ENCODE measurements around the gene CA7.
"Not testable (repeated sequence)": the region's sequence is repeated elsewhere in the genome, so short reads cannot be mapped to it uniquely, and the experiment has no call there.

The CA7 gene

GRCh38 chr16:66891797-66892196 is 47.6 kb downstream of the CA7 start:
- H3K4me3 ChIP-seq, result no peak overlapping the region
- H3K27ac ChIP-seq, result no peak overlapping the region

GRCh38 chr16:66894055-66894454 is 49.8 kb downstream of the CA7 start:
- Histone ChIP-seq H3K4me3 (no peak overlapping the region), H3K27ac (no peak overlapping the region)

- Histone ChIP-seq H3K27ac (no peak overlapping the region), H3K4me3 (no peak overlapping the region)
Observed at GRCh38 chr16:66894948-66895688, 50.9 kb downstream of the CA7 start.

GRCh38 chr16:66895689-66895979 is 51.4 kb downstream of the CA7 start:
- H3K4me3 ChIP-seq, result no peak overlapping the region
- H3K27ac ChIP-seq, result no peak overlapping the region

GRCh38 chr16:66895999-66896398 is 51.8 kb downstream of the CA7 start:
- no peak overlapping the region for H3K4me3 ChIP-seq
- no peak overlapping the region for H3K27ac ChIP-seq

- not testable (repeated sequence) for H3K4me3 ChIP-seq, H3K27ac ChIP-seq
Observed at GRCh38 chr16:66896682-66897081, 52.5 kb downstream of the CA7 start.

- H3K27ac ChIP-seq, result no peak overlapping the region
- no peak overlapping the region for H3K4me3 ChIP-seq
Observed at GRCh38 chr16:66898207-66898606, 54.0 kb downstream of the CA7 start.

GRCh38 chr16:66898933-66899309 is 54.7 kb downstream of the CA7 start:
- Histone ChIP-seq H3K27ac (peak overlapping the region in 1 of 21 experiments; percentile 22), H3K4me3 (no peak overlapping the region)

GRCh38 chr16:66899310-66899944 is 55.2 kb downstream of the CA7 start:
- Histone ChIP-seq H3K27ac (peak overlapping the region in 6 of 21 experiments; percentile 20 to 77 (median 30)), H3K4me3 (no peak overlapping the region)

GRCh38 chr16:66899945-66900710 is 55.9 kb downstream of the CA7 start:
- peak overlapping the region in 9 of 21 experiments; percentile 17 to 77 (median 56) for H3K27ac ChIP-seq

GRCh38 chr16:66900721-66901441 is 56.7 kb downstream of the CA7 start:
- peak overlapping the region in 9 of 21 experiments; percentile 17 to 77 (median 56) for H3K27ac ChIP-seq

More at GRCh38 chr16:66899945-66900710, 55.9 kb downstream of the CA7 start:
- no peak overlapping the region for H3K4me3 ChIP-seq

GRCh38 chr16:66901626-66902025 is 57.4 kb downstream of the CA7 start:
- no peak overlapping the region for H3K4me3 ChIP-seq

More at GRCh38 chr16:66900721-66901441, 56.7 kb downstream of the CA7 start:
- no peak overlapping the region for H3K4me3 ChIP-seq

GRCh38 chr16:66902648-66903543 is 58.7 kb downstream of the CA7 start:
- Histone ChIP-seq H3K4me3 (no peak overlapping the region), H3K27ac (peak overlapping the region in 1 of 21 experiments; percentile 32)

More at GRCh38 chr16:66901626-66902025, 57.4 kb downstream of the CA7 start:
- H3K27ac ChIP-seq, result peak overlapping the region in 3 of 21 experiments; percentile 23 to 77 (median 63)
